Measurements from ENCODE around the gene KCTD1.

Gene KCTD1

GRCh38 chr18:26548415-26549262 lies at the start of gene KCTD1:
KCTD1 (minus strand) TSS chr18:26548553; CDS start chr18:26548536, 17 bp downstream.
- no peak for FAIRE-seq
- 0 out of 2 replicates have a peak, but pooled peaks have one; percentile 17 for TF ChIP-seq POLR2A (IDR thresholded peaks at IDR 0.05; ENCODE audit: low read depth, low read length)
- peak; percentile 77 for DNase-seq (ENCODE audit: insufficient read length, low spot score)

GRCh38 chr18:26593365-26594320 lies 45.3 kb upstream of the KCTD1 start:
- DNase-seq (ENCODE audit: insufficient read length, low spot score) (no peak), FAIRE-seq (no peak)
- TF ChIP-seq POLR2A (IDR thresholded peaks at IDR 0.05; ENCODE audit: low read depth, low read length): no peak

- no peak for TF ChIP-seq POLR2A (IDR thresholded peaks at IDR 0.05; ENCODE audit: low read depth, low read length)
- no peak for DNase-seq (ENCODE audit: insufficient read length, low spot score)
- no peak for FAIRE-seq
These were observed 36.4 kb upstream of the KCTD1 start for GRCh38 chr18:26584745-26585144.

GRCh38 chr18:26579941-26580618 lies 31.7 kb upstream of the KCTD1 start:
- FAIRE-seq (no peak), DNase-seq (ENCODE audit: insufficient read length, low spot score) (no peak)
- no peak for TF ChIP-seq POLR2A (IDR thresholded peaks at IDR 0.05; ENCODE audit: low read depth, low read length)

- DNase-seq (ENCODE audit: insufficient read length, low spot score): no peak
- FAIRE-seq: no peak
These were observed 27.5 kb upstream of the KCTD1 start for GRCh38 chr18:26575865-26576217.

GRCh38 chr18:26574958-26575864 lies 26.9 kb upstream of the KCTD1 start:
- FAIRE-seq (no peak), DNase-seq (ENCODE audit: insufficient read length, low spot score) (no peak)
- no peak for TF ChIP-seq POLR2A (IDR thresholded peaks at IDR 0.05; ENCODE audit: low read depth, low read length)

More at GRCh38 chr18:26575865-26576217, 27.5 kb upstream of the KCTD1 start:
- no peak for TF ChIP-seq POLR2A (IDR thresholded peaks at IDR 0.05; ENCODE audit: low read depth, low read length)

- no peak for TF ChIP-seq POLR2A (IDR thresholded peaks at IDR 0.05; ENCODE audit: low read depth, low read length)
- DNase-seq (ENCODE audit: insufficient read length, low spot score) (no peak), FAIRE-seq (no peak)
These were observed 20.7 kb upstream of the KCTD1 start for GRCh38 chr18:26568926-26569665.

- DNase-seq (ENCODE audit: insufficient read length, low spot score) (no peak), FAIRE-seq (no peak)
- no peak for TF ChIP-seq POLR2A (IDR thresholded peaks at IDR 0.05; ENCODE audit: low read depth, low read length)
These were observed 20.2 kb upstream of the KCTD1 start for GRCh38 chr18:26568513-26568912.

GRCh38 chr18:26566874-26567555 lies 18.7 kb upstream of the KCTD1 start:
- FAIRE-seq (no peak), DNase-seq (ENCODE audit: insufficient read length, low spot score) (no peak)
- TF ChIP-seq POLR2A (IDR thresholded peaks at IDR 0.05; ENCODE audit: low read depth, low read length): no peak

- TF ChIP-seq POLR2A (IDR thresholded peaks at IDR 0.05; ENCODE audit: low read depth, low read length): no peak
- DNase-seq (ENCODE audit: insufficient read length, low spot score) (no peak), FAIRE-seq (no peak)
These were observed 17.2 kb upstream of the KCTD1 start for GRCh38 chr18:26565514-26565913.

GRCh38 chr18:26563024-26563423 lies 14.7 kb upstream of the KCTD1 start:
- FAIRE-seq (no peak), DNase-seq (ENCODE audit: insufficient read length, low spot score) (no peak)
- no peak for TF ChIP-seq POLR2A (IDR thresholded peaks at IDR 0.05; ENCODE audit: low read depth, low read length)

GRCh38 chr18:26562568-26562967 lies 14.2 kb upstream of the KCTD1 start:
- FAIRE-seq (no peak), DNase-seq (ENCODE audit: insufficient read length, low spot score) (no peak)
- no peak for TF ChIP-seq POLR2A (IDR thresholded peaks at IDR 0.05; ENCODE audit: low read depth, low read length)
